HCT116 (cell line): ENCODE measurements around the gene GRIPAP1.

Source experiments
- ATF3 ChIP-seq: IDR thresholded peaks from 2 replicates; pipeline ENCODE4 v1.6.1; 2012
- CEBPB ChIP-seq: IDR thresholded peaks from 2 replicates; pipeline ENCODE4 v1.6.1; 2012; ENCODE audit warnings: low read depth
- ELF1 ChIP-seq: IDR thresholded peaks from 2 replicates; pipeline ENCODE4 v1.6.1; 2012; ENCODE audit warnings: low read depth, borderline replicate concordance
- EZH2 ChIP-seq: fragments of 200-600 bp; sonication (generic); IDR thresholded peaks from 2 replicates; pipeline ENCODE4 v1.6.1; 2017; ENCODE audit warnings: antibody characterized with exemption, mixed run types
- POLR2A ChIP-seq: IDR thresholded peaks from 2 replicates; pipeline ENCODE4 v1.7.0; 2011; ENCODE audit warnings: borderline replicate concordance; ENCODE audit not compliant: insufficient read depth, insufficient read length; ENCODE audit errors: extremely low read depth
- POLR2AphosphoS5 ChIP-seq: IDR thresholded peaks from 2 replicates; pipeline ENCODE4 v1.6.1; 2011; ENCODE audit warnings: mild to moderate bottlenecking, low read depth, low read length, moderate library complexity
- REST ChIP-seq: IDR thresholded peaks from 2 replicates; pipeline ENCODE4 v1.6.1; 2012; ENCODE audit warnings: low read depth
- SP1 ChIP-seq: IDR thresholded peaks from 2 replicates; pipeline ENCODE4 v1.6.1; 2012; ENCODE audit warnings: low read depth
- ZNF274 ChIP-seq: fragments of 200-500 bp; sonication (Bioruptor generic); IDR thresholded peaks from 2 replicates; pipeline ENCODE4 v1.6.1; 2014; ENCODE audit warnings: mild to moderate bottlenecking, low read depth, low read length, inconsistent platforms
- TF ChIP-seq, protein P1 (sequence below), 3 experiments: fragments of 200-600 bp in 1 of 3; sonication (generic) in 1 of 3; IDR thresholded peaks in 2 of 3; conservative IDR thresholded peaks in 1 of 3; 2 replicates each; pipeline ENCODE4 v1.5.1; 2012 to 2017; ENCODE audit warnings: low read depth in 2 of 3, low read length in 2 of 3, antibody characterized with exemption in 1 of 3, borderline replicate concordance in 1 of 3, control low read depth in 1 of 3, mild to moderate bottlenecking in 1 of 3, mixed read lengths in 1 of 3, mixed run types in 1 of 3, moderate library complexity in 1 of 3; ENCODE audit not compliant: insufficient read depth in 1 of 3
- TF ChIP-seq, protein P2 (sequence below): IDR thresholded peaks from 2 replicates; pipeline ENCODE4 v1.6.1; 2012

- no peak for TF ChIP-seq ATF3
- TF ChIP-seq, protein P1, sequence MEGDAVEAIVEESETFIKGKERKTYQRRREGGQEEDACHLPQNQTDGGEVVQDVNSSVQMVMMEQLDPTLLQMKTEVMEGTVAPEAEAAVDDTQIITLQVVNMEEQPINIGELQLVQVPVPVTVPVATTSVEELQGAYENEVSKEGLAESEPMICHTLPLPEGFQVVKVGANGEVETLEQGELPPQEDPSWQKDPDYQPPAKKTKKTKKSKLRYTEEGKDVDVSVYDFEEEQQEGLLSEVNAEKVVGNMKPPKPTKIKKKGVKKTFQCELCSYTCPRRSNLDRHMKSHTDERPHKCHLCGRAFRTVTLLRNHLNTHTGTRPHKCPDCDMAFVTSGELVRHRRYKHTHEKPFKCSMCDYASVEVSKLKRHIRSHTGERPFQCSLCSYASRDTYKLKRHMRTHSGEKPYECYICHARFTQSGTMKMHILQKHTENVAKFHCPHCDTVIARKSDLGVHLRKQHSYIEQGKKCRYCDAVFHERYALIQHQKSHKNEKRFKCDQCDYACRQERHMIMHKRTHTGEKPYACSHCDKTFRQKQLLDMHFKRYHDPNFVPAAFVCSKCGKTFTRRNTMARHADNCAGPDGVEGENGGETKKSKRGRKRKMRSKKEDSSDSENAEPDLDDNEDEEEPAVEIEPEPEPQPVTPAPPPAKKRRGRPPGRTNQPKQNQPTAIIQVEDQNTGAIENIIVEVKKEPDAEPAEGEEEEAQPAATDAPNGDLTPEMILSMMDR (IDR thresholded peaks at IDR 0.05 in 2 of 3, conservative IDR thresholded peaks at IDR 0.05 in 1 of 3; ENCODE audit: borderline replicate concordance in 1 of 3, insufficient read depth in 1 of 3, low read depth in 2 of 3, low read length in 2 of 3) = no peak
- no peak for TF ChIP-seq EZH2
- no peak for TF ChIP-seq POLR2A
- TF ChIP-seq, protein P2, sequence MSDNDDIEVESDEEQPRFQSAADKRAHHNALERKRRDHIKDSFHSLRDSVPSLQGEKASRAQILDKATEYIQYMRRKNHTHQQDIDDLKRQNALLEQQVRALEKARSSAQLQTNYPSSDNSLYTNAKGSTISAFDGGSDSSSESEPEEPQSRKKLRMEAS = no peak
- TF ChIP-seq ELF1 = no peak
- no peak for TF ChIP-seq REST
- TF ChIP-seq POLR2AphosphoS5 = no peak
- TF ChIP-seq ZNF274 = no peak
- TF ChIP-seq CEBPB = no peak
- TF ChIP-seq SP1 = no peak
Measured at GRCh38 chrX:48983081-48983480, 19.0 kb downstream of the GRIPAP1 start.
